GM12891 (cell line): ENCODE data around the gene RASL10A.
A peak's percentile ranks its signal among the peaks of the same experiment; 100 is the strongest.

Experiments
- POLR2AphosphoS5 ChIP-seq: IDR thresholded peaks from 2 replicates; pipeline ENCODE4 v1.6.1; 2011; ENCODE audit warnings: low read depth, low read length, control low read depth
- POU2F2 ChIP-seq: IDR thresholded peaks from 2 replicates; pipeline ENCODE4 v1.6.1; 2011; ENCODE audit warnings: low read depth, mild to moderate bottlenecking, control low read depth, low read length, moderate library complexity

- TF ChIP-seq POU2F2 (peak; percentile 46; the same call in 1 of the 2 replicates), POLR2AphosphoS5 (no peak)
These were observed 48.7 kb downstream of the RASL10A start for GRCh38 chr22:29266564-29267461.
